ENCODE data around the gene PRM3. TPM values are rescaled to one million over a fixed set of nuclear protein-coding genes. Genes with fewer than 3 reads are reported as not detected.
A peak's percentile ranks its signal among the peaks of the same experiment; 100 is the strongest.

Gene PRM3
- total and polyA plus RNA-seq, 2 of the 8 experiments (the other 6 are each of a cell fraction or from before 2014, with no cell fraction given): not detected

DNA sequence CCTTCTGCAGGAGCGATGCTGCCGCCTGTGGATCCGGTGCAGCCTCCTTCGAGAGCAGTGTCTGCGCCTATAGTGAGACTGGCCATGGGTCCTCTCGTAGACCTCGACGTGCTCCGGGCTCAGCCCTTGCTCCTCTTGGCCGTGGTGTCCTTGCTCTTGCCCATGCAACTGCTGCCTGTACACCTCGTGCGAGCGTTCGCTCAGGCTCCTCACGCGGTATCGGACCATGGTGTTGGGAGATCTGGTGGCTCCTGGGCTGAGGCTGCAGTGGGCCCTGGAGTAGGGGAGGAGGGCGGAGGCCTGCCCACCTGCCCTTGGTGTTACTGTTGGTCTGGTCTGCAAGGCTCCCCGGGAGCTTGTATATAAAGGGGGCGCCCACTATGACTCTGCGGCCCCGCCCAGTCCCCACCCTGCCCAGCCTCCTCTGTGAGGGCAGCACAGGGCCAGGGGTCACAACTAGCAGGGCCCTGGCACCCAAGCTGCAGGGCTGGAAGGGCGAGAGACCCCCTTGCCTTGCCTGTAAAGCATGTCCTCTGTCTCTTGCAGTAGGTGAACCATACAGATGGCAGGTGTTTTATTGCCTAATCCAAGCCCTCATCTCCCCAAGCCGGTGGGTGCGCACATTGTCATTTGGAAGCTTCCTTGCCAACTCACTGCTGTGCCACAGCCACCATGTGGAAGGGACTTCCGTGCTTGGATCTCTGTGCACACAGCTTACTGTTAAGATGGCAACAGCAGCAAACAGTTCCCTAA, 2.9 kb upstream of the PRM3 start, which contains the start of gene PRM2:
Gene PRM2, minus strand, starts transcription at position 338 of the 753 bp plus-strand sequence. Its CDS starts 110 bp downstream, at position 228.
- Histone ChIP-seq H3K36me3 (ENCODE audit: control insufficient read depth in 2 of 4, insufficient read depth in 4 of 4, low read length in 3 of 4) (no peaks in the 10 kb centered on the region), H3K4me1 (replicated peaks in 1 of 4; ENCODE audit: control insufficient read depth in 3 of 4, insufficient read depth in 4 of 4, low read length in 3 of 4) (peaks cover 0 to 5% (median 2%) of the 10 kb centered on the region in 4 experiments; a peak in 2 of 7 replicates), H3K23ac (ENCODE audit: insufficient read length) (no peak within 1 kb of the TSS), H3K9ac (replicated peaks in 1 of 4; ENCODE audit: extremely low read depth in 1 of 4, low read depth in 3 of 4, low read length in 3 of 4) (no peak within 1 kb of the TSS; a peak in 1 of 7 replicates), H3K27ac (ENCODE audit: low read depth, low read length) (no peak within 1 kb of the TSS), H2BK12ac (ENCODE audit: low read depth, low read length) (peak within 1 kb of the TSS; percentile 88; the same call in 1 of the 2 replicates), H3K56ac (replicated peaks; ENCODE audit: insufficient read length, low read depth, low read length) (no peak within 1 kb of the TSS), H3K27me3 (replicated peaks in 1 of 4; ENCODE audit: control insufficient read depth in 3 of 4, extremely low read depth in 1 of 4, insufficient read depth in 3 of 4, low read length in 3 of 4) (no peaks in the 10 kb centered on the region), H4K20me1 (replicated peaks in 1 of 2; ENCODE audit: control insufficient read depth in 1 of 2, insufficient read depth in 2 of 2, low read length in 2 of 2) (no peaks in the 10 kb centered on the region), H2AK5ac (ENCODE audit: low read depth, low read length) (peak within 1 kb of the TSS; percentile 33; the same call in 1 of the 2 replicates), H3K4me2 (ENCODE audit: insufficient read depth in 1 of 2, low read depth in 2 of 2, low read length in 2 of 2) (no peak within 1 kb of the TSS), H3K79me2 (ENCODE audit: control insufficient read depth in 1 of 2, insufficient read depth in 2 of 2, low read length in 2 of 2) (no peaks in the 10 kb centered on the region), H3K4ac (replicated peaks; ENCODE audit: insufficient read length, low read depth, low read length) (no peak within 1 kb of the TSS), H2BK5ac (ENCODE audit: low read depth, low read length) (no peak within 1 kb of the TSS; the same call in 1 of the 2 replicates), H2BK20ac (ENCODE audit: low read length) (peak within 1 kb of the TSS; percentile 23; the same call in 1 of the 2 replicates), H2BK15ac (ENCODE audit: low read length) (no peak within 1 kb of the TSS), H4K5ac (ENCODE audit: insufficient read length, low read depth, low read length) (no peak within 1 kb of the TSS), H4K91ac (replicated peaks; ENCODE audit: insufficient read length, low read length) (peak within 1 kb of the TSS; percentile 35), H3K18ac (ENCODE audit: extremely low read depth, low read length) (peak within 1 kb of the TSS; percentile 60; the same call in 1 of the 2 replicates), H3K4me3 (ENCODE audit: extremely low read depth in 1 of 4, insufficient read depth in 2 of 4, low read depth in 3 of 4, low read length in 4 of 4) (no peak within 1 kb of the TSS), H4K8ac (ENCODE audit: extremely low read depth, insufficient read depth, low read length) (peak within 1 kb of the TSS; percentile 42; the same call in 1 of the 2 replicates), H3K23me2 (ENCODE audit: low read depth, low read length) (no peaks in the 10 kb centered on the region), H3K14ac (ENCODE audit: insufficient read length) (no peak within 1 kb of the TSS), H2AFZ (ENCODE audit: low read length) (0 out of 2 replicates have a peak within 1 kb of the TSS, but pooled peaks have one; percentile 21), H3K9me3 (ENCODE audit: insufficient read depth in 2 of 2, low read depth in 1 of 2, low read length in 1 of 2) (no peaks in the 10 kb centered on the region), H2BK120ac (replicated peaks; ENCODE audit: low read depth, low read length) (no peak within 1 kb of the TSS), H3K79me1 (ENCODE audit: low read depth, low read length) (no peaks in the 10 kb centered on the region)
- ChIA-PET CTCF (ENCODE audit: partially characterized antibody) (interaction anchor here (0.6 to 1.9 kb wide), 5 partner anchors 9 to 76 kb away, joined by 3 to 8 read pairs (median 5); partner anchors contain the start of gene SOCS1), POLR2A (ENCODE audit: partially characterized antibody) (interaction anchor here (0.6 to 1.1 kb wide), 4 partner anchors 10 to 64 kb away, joined by 3 to 4 read pairs (median 3); partner anchors contain the start of gene SOCS1)
- WGBS, 2 experiments (ENCODE audit: extremely low coverage in 1 of 2, insufficient coverage in 1 of 2, insufficient read length in 1 of 2, insufficient replicate concordance in 2 of 2, low coverage in 1 of 2, low lambda C conversion rate in 2 of 2, missing lambda C conversion rate in 1 of 2): 92% methylated on average over 17 of the region's 26 CpGs; no CpG with 5 or more reads in 1 of the 2 experiments
- no peak for FAIRE-seq
- no peak for DNase-seq (ENCODE audit: low read depth in 1 of 2, low spot score in 2 of 2)
- TF ChIP-seq RXRA (IDR thresholded peaks at IDR 0.05; ENCODE audit: insufficient read depth, low read depth, low read length) (no peak), EP300 (IDR thresholded peaks at IDR 0.05; ENCODE audit: borderline replicate concordance in 1 of 2, low read depth in 2 of 2, low read length in 2 of 2) (no peak), SAP30 (IDR thresholded peaks at IDR 0.05; ENCODE audit: insufficient read depth, insufficient replicate concordance, low read length) (no peak), TEAD4 (IDR thresholded peaks at IDR 0.05; ENCODE audit: low read depth, low read length) (no peak), BRCA1 (IDR thresholded peaks at IDR 0.05; ENCODE audit: low read depth, low read length) (no peak), SP4 (IDR thresholded peaks at IDR 0.05; ENCODE audit: low read length) (no peak), CBX8 (IDR thresholded peaks at IDR 0.05; ENCODE audit: borderline replicate concordance, low read depth, low read length) (no peak), SRF (IDR thresholded peaks at IDR 0.05; ENCODE audit: low read depth, low read length) (no peak), GABPA (IDR thresholded peaks at IDR 0.05; ENCODE audit: borderline replicate concordance, insufficient read depth, low read length) (no peak), PHF8 (conservative IDR thresholded peaks at IDR 0.05; ENCODE audit: low read depth, low read length) (no peak), BACH1 (IDR thresholded peaks at IDR 0.05; ENCODE audit: low read length) (no peak)
